GM21825 (cell line): Measurements from ENCODE around the gene OAS1.
"Not testable (repeated sequence)": the region's sequence is repeated elsewhere in the genome, so short reads cannot be mapped to it uniquely, and the experiment has no call there.

Experiments used
- ATAC-seq: cut with Tn5 transposase; IDR thresholded peaks from one replicate; pipeline ENCODE4 v1.9.1; 2021; ENCODE audit warnings: mild to moderate bottlenecking, moderate library complexity; ENCODE audit not compliant: unreplicated experiment

Gene OAS1

GRCh38 chr12:112936264-112936663 lies 29.5 kb downstream of the OAS1 start:
- no peak for ATAC-seq

GRCh38 chr12:112936927-112937326 lies 30.2 kb downstream of the OAS1 start:
- no peak for ATAC-seq

GRCh38 chr12:112937741-112938719 lies 31.3 kb downstream of the OAS1 start, which contains the start of gene OAS3:
OAS3 (plus strand) TSS chr12:112938474; CDS start chr12:112938531, 57 bp downstream.
- ATAC-seq = no peak

GRCh38 chr12:112938751-112939150 lies 32.0 kb downstream of the OAS1 start:
- no peak for ATAC-seq

- peak; percentile 59 for ATAC-seq
These were observed 33.1 kb downstream of the OAS1 start for GRCh38 chr12:112939761-112940381.

- ATAC-seq = no peak
These were observed 35.0 kb downstream of the OAS1 start for GRCh38 chr12:112941528-112942335.

- ATAC-seq = no peak
These were observed 35.8 kb downstream of the OAS1 start for GRCh38 chr12:112942572-112942971.

- ATAC-seq = no peak
These were observed 37.4 kb downstream of the OAS1 start for GRCh38 chr12:112944024-112944690.

GRCh38 chr12:112945515-112945914 lies 38.8 kb downstream of the OAS1 start:
- ATAC-seq = no peak

GRCh38 chr12:112946236-112947000 lies 39.7 kb downstream of the OAS1 start:
- no peak for ATAC-seq

GRCh38 chr12:112947314-112947713 lies 40.6 kb downstream of the OAS1 start:
- ATAC-seq = no peak

GRCh38 chr12:112947761-112948160 lies 41.0 kb downstream of the OAS1 start:
- no peak for ATAC-seq

GRCh38 chr12:112948806-112949205 lies 42.0 kb downstream of the OAS1 start:
- ATAC-seq = no peak

GRCh38 chr12:112950701-112951100 lies 43.9 kb downstream of the OAS1 start:
- no peak for ATAC-seq

- ATAC-seq = not testable (repeated sequence)
These were observed 50.4 kb downstream of the OAS1 start for GRCh38 chr12:112957125-112957524.

- no peak for ATAC-seq
These were observed 54.3 kb downstream of the OAS1 start for GRCh38 chr12:112961074-112961473.

GRCh38 chr12:112961536-112961935 lies 54.8 kb downstream of the OAS1 start:
- ATAC-seq = no peak

GRCh38 chr12:112962561-112962960 lies 55.8 kb downstream of the OAS1 start:
- no peak for ATAC-seq

GRCh38 chr12:112963227-112963861 lies 56.6 kb downstream of the OAS1 start:
- no peak for ATAC-seq
